Measurements from ENCODE around the gene DAPK1. TPM values are rescaled to one million over a fixed set of nuclear protein-coding genes. Genes with fewer than 3 reads are reported as not detected.

DAPK1 gene
- total RNA-seq (93.4 and 119 TPM in 2 replicates), polyA plus RNA-seq (56.7 and 58.9 TPM in 2 replicates), polyA minus RNA-seq (214 and 217 TPM in 2 replicates), Bru-seq, nascent RNA (percentile 91 among the genes with signal in this experiment), BruChase-seq, experiment 1, labeled RNA remaining after a 6-hour chase (percentile 84 among the genes with signal in this experiment), BruChase-seq, experiment 2, labeled RNA remaining after a 2-hour chase (percentile 87 among the genes with signal in this experiment)
- polyA plus RNA-seq (2011; cell fraction: cytosol; rRNA removed): 49.4 and 50.2 TPM in 2 replicates
- polyA plus RNA-seq (2011; cell fraction: nucleus; rRNA removed): 207 and 208 TPM in 2 replicates
- 43.2 and 48.0 TPM in 2 replicates for polyA plus RNA-seq (2012)
- 3.2 TPM for polyA minus RNA-seq (2011; cell fraction: cytosol; rRNA and poly(A)+ RNA removed)
- 218 and 257 TPM in 2 replicates for polyA minus RNA-seq (2011; cell fraction: nucleus; rRNA and poly(A)+ RNA removed)
- long read RNA-seq, full-length matches to known transcripts: 22 of 53 reads
- long read RNA-seq, partial matches to known transcripts: 21 of 53 reads
- long read RNA-seq, other reads (novel, unspliced or antisense): 10 of 53 reads

DNA sequence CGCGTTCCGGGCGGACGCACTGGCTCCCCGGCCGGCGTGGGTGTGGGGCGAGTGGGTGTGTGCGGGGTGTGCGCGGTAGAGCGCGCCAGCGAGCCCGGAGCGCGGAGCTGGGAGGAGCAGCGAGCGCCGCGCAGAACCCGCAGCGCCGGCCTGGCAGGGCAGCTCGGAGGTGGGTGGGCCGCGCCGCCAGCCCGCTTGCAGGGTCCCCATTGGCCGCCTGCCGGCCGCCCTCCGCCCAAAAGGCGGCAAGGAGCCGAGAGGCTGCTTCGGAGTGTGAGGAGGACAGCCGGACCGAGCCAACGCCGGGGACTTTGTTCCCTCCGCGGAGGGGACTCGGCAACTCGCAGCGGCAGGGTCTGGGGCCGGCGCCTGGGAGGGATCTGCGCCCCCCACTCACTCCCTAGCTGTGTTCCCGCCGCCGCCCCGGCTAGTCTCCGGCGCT, at the start of gene DAPK1:
Gene DAPK1 (plus strand): TSS at position 264 of the 442 bp plus-strand sequence. CDS start 1,211 bp downstream, outside the sequence.
- H3K9me1 ChIP-seq (replicated peaks; ENCODE audit: control insufficient read depth, extremely low read depth, insufficient read depth, low read length): no peaks in the 10 kb centered on the region
- peak; percentile 84 for DNase-seq (ENCODE audit: low read depth, low spot score)
- H3K27ac ChIP-seq (ENCODE audit: insufficient read depth, low read depth, low read length): peak within 1 kb of the TSS; percentile 78
- ChIA-PET POLR2A (interaction anchor here (0.6 to 1.5 kb wide), 3 partner anchors 12 to 146 kb away, joined by 3 read pairs; no protein-coding TSS in a partner anchor), CTCF (interaction anchor here (0.6 to 3.7 kb wide), 26 partner anchors 9 to 180 kb away, joined by 3 to 27 read pairs (median 3); no protein-coding TSS in a partner anchor)
- dilution Hi-C loops (cut with MboI; ENCODE audit: extremely low pct_ligation_motif_present, low sequenced_read_pairs): no loop called here
- intact Hi-C loops (cut with micrococcal nuclease): loop anchor here (1.0 to 10.0 kb wide), 9 partner anchors 19 to 317 kb away; partner anchors contain the start of gene CTSL
- H2AFZ ChIP-seq (ENCODE audit: low read depth, low read length): peak within 1 kb of the TSS; percentile 98
- H3K4me1 ChIP-seq (ENCODE audit: control insufficient read depth, extremely low read depth, insufficient read depth, low read length): peaks cover 35% of the 10 kb centered on the region
- no TSS peak for BruUV-seq (replicated peaks)
- peak within 1 kb of the TSS; percentile 84 for H3K9ac ChIP-seq (replicated peaks; ENCODE audit: extremely low read depth, insufficient read depth, low read length)
- H3K36me3 ChIP-seq (ENCODE audit: control insufficient read depth in 2 of 2, extremely low read depth in 1 of 2, insufficient read depth in 2 of 2, low read length in 2 of 2): no peaks in the 10 kb centered on the region
- H4K20me1 ChIP-seq (replicated peaks; ENCODE audit: control insufficient read depth, extremely low read depth, insufficient read depth, low read length): no peaks in the 10 kb centered on the region
- H3K79me2 ChIP-seq (ENCODE audit: control insufficient read depth, insufficient read depth, low read length): peaks cover 35% of the 10 kb centered on the region
- TF ChIP-seq CTCF (IDR thresholded peaks at IDR 0.05; ENCODE audit: extremely low read depth in 1 of 2, insufficient read depth in 1 of 2, low read depth in 1 of 2, low read length in 2 of 2): peak; percentile 9 to 42
- TF ChIP-seq GATA2 (IDR thresholded peaks at IDR 0.05; ENCODE audit: insufficient read depth, insufficient read length, low read depth, low read length): no peak
- peak; percentile 79 for TF ChIP-seq POLR2AphosphoS5 (IDR thresholded peaks at IDR 0.05; ENCODE audit: insufficient read depth, low read depth, low read length)
- peak; percentile 71 for TF ChIP-seq POLR2A (IDR thresholded peaks at IDR 0.05; ENCODE audit: low read depth, low read length)
- no peak for TF ChIP-seq FOS (IDR thresholded peaks at IDR 0.05; ENCODE audit: borderline replicate concordance, insufficient read depth, low read length)
- H3K27me3 ChIP-seq (ENCODE audit: control insufficient read depth in 2 of 2, insufficient read depth in 2 of 2, low read length in 2 of 2): no peaks in the 10 kb centered on the region
- H3K4me3 ChIP-seq (replicated peaks in 1 of 3; ENCODE audit: insufficient read depth in 1 of 3, low read depth in 1 of 3, low read length in 3 of 3): peak within 1 kb of the TSS; percentile 72 to 93 (median 77)
- FAIRE-seq: peak; percentile 43
- H3K4me2 ChIP-seq (ENCODE audit: insufficient read depth, low read length): peak within 1 kb of the TSS; percentile 99
- H3K9me3 ChIP-seq (replicated peaks; ENCODE audit: control insufficient read depth, insufficient read depth, low read length): no peaks in the 10 kb centered on the region
